ENCODE data around the gene NTM. TPM values are rescaled to one million over a fixed set of nuclear protein-coding genes. Genes with fewer than 3 reads are reported as not detected.

Gene NTM
- total RNA-seq, 1 experiment from 2014 or later = 9.9 TPM

DNA sequence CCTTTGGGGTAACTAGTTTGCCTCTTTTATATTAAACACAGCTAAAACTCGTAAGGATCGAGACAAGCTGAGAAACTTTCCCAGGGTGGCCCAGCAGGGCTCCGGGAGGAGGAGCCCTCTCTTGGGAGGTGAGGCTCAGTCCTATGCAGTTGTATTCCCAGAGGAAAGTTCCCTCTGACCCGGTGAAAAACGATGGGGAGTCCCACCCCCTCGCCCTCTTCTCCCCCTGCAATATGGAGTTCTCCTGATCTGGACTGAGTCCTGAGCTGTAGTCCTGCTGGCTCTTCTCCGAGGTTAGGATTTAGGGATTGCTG lies 1.3 kb downstream of the NTM start:
- peaks cover 16% of the 10 kb centered on the region; the same call in 1 of the 2 replicates for H3K4me1 ChIP-seq (ENCODE audit: insufficient read depth, low read length)
- H3K4ac ChIP-seq (ENCODE audit: low read depth, low read length) = no peak overlapping the region
- no peaks in the 10 kb centered on the region for H3K23me2 ChIP-seq (ENCODE audit: insufficient read length, low read depth, low read length, poor library complexity, severe bottlenecking)
- Mint-ChIP-seq H3K36me3 (ENCODE audit: insufficient read depth in 1 of 3, low read depth in 3 of 3) (peaks cover 0 to 4% (median 0%) of the 10 kb centered on the region in 3 experiments; a peak in 1 of 7 replicates), H3K4me1 (peaks cover 17 to 23% of the 10 kb centered on the region in 2 experiments), H3K4me3 (no peak overlapping the region), H3K27ac (no peak overlapping the region), H3K9me3 (no peaks in the 10 kb centered on the region), H3K27me3 (ENCODE audit: low read depth) (peaks cover 3% of the 10 kb centered on the region)
- no peak overlapping the region; the same call in 1 of the 2 replicates for H3K14ac ChIP-seq (ENCODE audit: insufficient read depth, low read length)
- H3K9me3 ChIP-seq (ENCODE audit: control insufficient read depth, low read depth, low read length) = no peaks in the 10 kb centered on the region
- no peak overlapping the region for H3K23ac ChIP-seq (ENCODE audit: insufficient read length, low read depth, low read length)
- no peaks in the 10 kb centered on the region for H3K27me3 ChIP-seq (ENCODE audit: insufficient read depth, low read length)
- H3K27ac ChIP-seq (ENCODE audit: insufficient read length, low read depth, low read length) = no peak overlapping the region
- no peaks in the 10 kb centered on the region for H3K79me2 ChIP-seq (ENCODE audit: insufficient read depth, low read length)
- H3K56ac ChIP-seq (ENCODE audit: insufficient read length, low read depth, low read length) = no peak overlapping the region
- no peak overlapping the region for H2BK12ac ChIP-seq (ENCODE audit: insufficient read length, low read depth, low read length)
- no peak overlapping the region for H2BK120ac ChIP-seq (ENCODE audit: low read depth, low read length, poor library complexity, severe bottlenecking)
- H3K4me2 ChIP-seq (ENCODE audit: insufficient read depth, insufficient read length, low read length) = no peak overlapping the region
- no peak overlapping the region for H2AFZ ChIP-seq (ENCODE audit: low read length)
- H2BK15ac ChIP-seq (ENCODE audit: low read depth, low read length) = no peak overlapping the region
- no peak overlapping the region for H2AK5ac ChIP-seq (ENCODE audit: insufficient read length, low read length)
- H3K79me1 ChIP-seq (ENCODE audit: insufficient read depth, low read depth, low read length, poor library complexity, severe bottlenecking) = no peaks in the 10 kb centered on the region
- H2BK5ac ChIP-seq (ENCODE audit: insufficient read length, low read length) = no peak overlapping the region
- H4K91ac ChIP-seq (ENCODE audit: insufficient read length, low read depth, low read length) = no peak overlapping the region
- no peak for DNase-seq
- H3T11ph ChIP-seq (ENCODE audit: low read length) = no peak overlapping the region
- no peak overlapping the region for H3K18ac ChIP-seq (ENCODE audit: insufficient read length, low read depth, low read length)
- no CpG with 5 or more reads among the region's 7 CpGs for WGBS (ENCODE audit: extremely low coverage, insufficient read length, low lambda C conversion rate)
- no peak overlapping the region for H4K5ac ChIP-seq (ENCODE audit: insufficient read length, low read depth, low read length)
- no peak overlapping the region for H2BK20ac ChIP-seq (ENCODE audit: low read depth, low read length, poor library complexity, severe bottlenecking)
- H4K20me1 ChIP-seq (ENCODE audit: control insufficient read depth, insufficient read depth, insufficient read length) = no peaks in the 10 kb centered on the region
- TF ChIP-seq, protein P1, sequence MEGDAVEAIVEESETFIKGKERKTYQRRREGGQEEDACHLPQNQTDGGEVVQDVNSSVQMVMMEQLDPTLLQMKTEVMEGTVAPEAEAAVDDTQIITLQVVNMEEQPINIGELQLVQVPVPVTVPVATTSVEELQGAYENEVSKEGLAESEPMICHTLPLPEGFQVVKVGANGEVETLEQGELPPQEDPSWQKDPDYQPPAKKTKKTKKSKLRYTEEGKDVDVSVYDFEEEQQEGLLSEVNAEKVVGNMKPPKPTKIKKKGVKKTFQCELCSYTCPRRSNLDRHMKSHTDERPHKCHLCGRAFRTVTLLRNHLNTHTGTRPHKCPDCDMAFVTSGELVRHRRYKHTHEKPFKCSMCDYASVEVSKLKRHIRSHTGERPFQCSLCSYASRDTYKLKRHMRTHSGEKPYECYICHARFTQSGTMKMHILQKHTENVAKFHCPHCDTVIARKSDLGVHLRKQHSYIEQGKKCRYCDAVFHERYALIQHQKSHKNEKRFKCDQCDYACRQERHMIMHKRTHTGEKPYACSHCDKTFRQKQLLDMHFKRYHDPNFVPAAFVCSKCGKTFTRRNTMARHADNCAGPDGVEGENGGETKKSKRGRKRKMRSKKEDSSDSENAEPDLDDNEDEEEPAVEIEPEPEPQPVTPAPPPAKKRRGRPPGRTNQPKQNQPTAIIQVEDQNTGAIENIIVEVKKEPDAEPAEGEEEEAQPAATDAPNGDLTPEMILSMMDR (conservative IDR thresholded peaks at IDR 0.05) = no peak
- H3K9ac ChIP-seq (ENCODE audit: extremely low read depth, insufficient read length, low read length) = no peak overlapping the region
- H4K8ac ChIP-seq (replicated peaks; ENCODE audit: insufficient read length, low read depth, low read length) = no peak overlapping the region
